Gastrocnemius medialis (tissue), 4 donors: ENCODE data around the gene MARF1. TPM values are rescaled to one million over a fixed set of nuclear protein-coding genes. Genes with fewer than 3 reads are reported as not detected.
"Not testable (repeated sequence)": the region's sequence is repeated elsewhere in the genome, so short reads cannot be mapped to it uniquely, and the experiment has no call there.

Source experiments
- ATAC-seq, 2 donors: fragments of 150-250 bp; one replicate each; pipeline ENCODE4 v1.9.1; 2016
- DNase-seq, 2 donors: peaks; one replicate each; pipeline ENCODE4 v3.0.0-alpha.2; 2019
- H3K27ac ChIP-seq, 4 donors: fragments of 200-600 bp; sonication (generic); 1 replicate in 1 of 4; 2 replicates in 3 of 4; pipeline ENCODE4 v1.5.1; 2016 to 2018; ENCODE audit warnings: mild to moderate bottlenecking in 2 of 4, moderate library complexity in 1 of 4
- H3K27me3 ChIP-seq, 3 donors: fragments of 200-600 bp; sonication (generic) in 2 of 3; 1 replicate in 1 of 3; 2 replicates in 2 of 3; pipeline versions ENCODE4 v1.5.1 to v1.6.0; 2016 to 2019; ENCODE audit warnings: mild to moderate bottlenecking in 1 of 3, moderate library complexity in 1 of 3
- H3K36me3 ChIP-seq, 2 donors: fragments of 200-600 bp; sonication (generic) in 1 of 2; one replicate each; pipeline ENCODE4 v1.5.1; 2017 to 2018
- H3K4me1 ChIP-seq, 2 donors: fragments of 200-600 bp; sonication (generic) in 1 of 2; one replicate each; pipeline ENCODE4 v1.5.1; 2016 to 2017; ENCODE audit warnings: mild to moderate bottlenecking in 2 of 2
- H3K4me3 ChIP-seq, 4 donors: fragments of 200-600 bp; sonication (generic) in 3 of 4; 1 replicate in 1 of 4; 2 replicates in 3 of 4; pipeline ENCODE4 v1.5.1; 2016 to 2019; ENCODE audit warnings: mild to moderate bottlenecking in 2 of 4
- H3K9me3 ChIP-seq, 3 donors: fragments of 200-600 bp; sonication (generic) in 2 of 3; 1 replicate in 1 of 3; 2 replicates in 2 of 3; pipeline ENCODE4 v1.5.1; 2016 to 2019
- CTCF ChIP-seq, 5 experiments: fragments of 450-650 bp in 3 of 5; fragments of 200-600 bp in 2 of 5; sonication (generic) in 2 of 5; IDR thresholded peaks in 4 of 5; conservative IDR thresholded peaks in 1 of 5; 1 replicate in 4 of 5; 2 replicates in 1 of 5; pipeline ENCODE4 v1.5.1; 2016 to 2019; ENCODE audit warnings: antibody characterized with exemption in 5 of 5, mild to moderate bottlenecking in 3 of 5, moderate library complexity in 3 of 5
- POLR2A ChIP-seq, 2 donors: fragments of 450-650 bp; IDR thresholded peaks; one replicate each; pipeline ENCODE4 v1.6.1; 2017; ENCODE audit warnings: antibody characterized with exemption in 2 of 2, mild to moderate bottlenecking in 2 of 2, moderate library complexity in 2 of 2
- in situ Hi-C, 4 donors: fragments of 200-750 bp; cut with MboI; loops; one replicate each; pipeline versions ENCODE4 v1.15.0 to v1.8.0; 2017; ENCODE audit warnings: low sequenced_read_pairs in 4 of 4
- intact Hi-C: fragments of 100-400 bp; cut with DNase I; formaldehyde crosslinking; loops from one replicate; pipeline ENCODE4 v1.15.1; 2023; ENCODE audit warnings: low total_unique reads
- microRNA counts, 2 donors: library from miRNA; unstranded; fragments of <30 nt; microRNA quantifications; one replicate each; lab custom pipeline; 2016
- total RNA-seq, 4 donors: library from RNA; depleted of rRNA; stranded (reverse); fragments of >200 nt; gene quantifications; one replicate each; pipeline versions ENCODE4 v1.1.0 to v1.2.3, GENCODE V29; 2016

Gene MARF1
- total RNA-seq, 4 donors from 2014 or later, result 19.5 to 29.8 (median 26.5) TPM

- ATAC-seq (no peak), DNase-seq (no peak)
- intact Hi-C loops (no loop called here), in situ Hi-C loops (no loop called here)
- Histone ChIP-seq H3K36me3 (no peaks in the 10 kb centered on the region), H3K27me3 (no peaks in the 10 kb centered on the region), H3K27ac (no peak overlapping the region), H3K4me3 (no peak overlapping the region), H3K9me3 (no peaks in the 10 kb centered on the region), H3K4me1 (peaks cover 0 to 8% of the 10 kb centered on the region in 2 donors)
- TF ChIP-seq POLR2A (IDR thresholded peaks at IDR 0.05) (no peak), CTCF (IDR thresholded peaks at IDR 0.05 in 4 of 5, conservative IDR thresholded peaks at IDR 0.05 in 1 of 5) (no peak)
These were observed 95.2 kb downstream of the MARF1 start for GRCh38 chr16:15547768-15548096.

- ATAC-seq, H3K36me3 ChIP-seq, intact Hi-C loops, H3K4me3 ChIP-seq, in situ Hi-C loops, H3K9me3 ChIP-seq, H3K27me3 ChIP-seq, H3K4me1 ChIP-seq, H3K27ac ChIP-seq, DNase-seq: not testable (repeated sequence)
These were observed 95.7 kb downstream of the MARF1 start for GRCh38 chr16:15547072-15547767.

DNA sequence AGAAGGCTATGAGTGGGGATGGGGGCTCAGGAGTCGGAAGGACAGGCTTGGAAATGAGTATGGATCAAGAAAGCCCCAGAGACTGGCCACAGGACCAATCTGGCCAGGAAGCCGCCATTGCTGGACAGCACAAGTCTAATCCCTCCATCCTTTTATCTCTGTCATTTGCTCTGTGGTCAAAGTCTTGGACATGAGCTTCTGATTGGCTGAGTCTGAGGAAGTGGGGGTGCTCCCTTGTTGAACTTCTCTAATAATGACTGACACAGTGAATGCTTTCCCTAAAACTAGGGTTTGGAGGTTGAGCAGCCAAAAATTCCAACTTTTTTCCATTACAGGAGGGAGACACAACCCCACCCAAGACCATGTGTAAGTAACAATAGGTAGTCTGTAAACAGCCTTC lies 97.4 kb downstream of the MARF1 start:
- intact Hi-C loops, result no loop called here
- H3K4me3 ChIP-seq, result no peak overlapping the region
- ATAC-seq, result no peak

GRCh38 chr16:15544405-15544804 lies 98.5 kb downstream of the MARF1 start:
- DNase-seq, result no peak
- TF ChIP-seq CTCF (IDR thresholded peaks at IDR 0.05 in 4 of 5, conservative IDR thresholded peaks at IDR 0.05 in 1 of 5) (no peak), POLR2A (IDR thresholded peaks at IDR 0.05) (no peak)
- intact Hi-C loops (no loop called here), in situ Hi-C loops (no loop called here)
- Histone ChIP-seq H3K27ac (no peak overlapping the region), H3K4me1 (no peaks in the 10 kb centered on the region), H3K36me3 (no peaks in the 10 kb centered on the region), H3K27me3 (no peaks in the 10 kb centered on the region), H3K4me3 (no peak overlapping the region), H3K9me3 (no peaks in the 10 kb centered on the region)
- no peak for ATAC-seq

More for the DNA sequence above, 97.4 kb downstream of the MARF1 start:
- H3K27ac ChIP-seq, result no peak overlapping the region
- DNase-seq, result no peak
- H3K9me3 ChIP-seq, result no peaks in the 10 kb centered on the region
- in situ Hi-C loops, result no loop called here
- no peaks in the 10 kb centered on the region for H3K36me3 ChIP-seq
- peaks cover 0 to 2% of the 10 kb centered on the region in 2 donors for H3K4me1 ChIP-seq
- TF ChIP-seq CTCF (IDR thresholded peaks at IDR 0.05 in 4 of 5, conservative IDR thresholded peaks at IDR 0.05 in 1 of 5) (no peak), POLR2A (IDR thresholded peaks at IDR 0.05) (no peak)
- no peaks in the 10 kb centered on the region for H3K27me3 ChIP-seq

MicroRNAs within 50 kb of the gene (microRNA counts, 767-probe panel; counts per million panel counts)
- 356 to 448 counts per million in 2 donors for microRNA hsa-miR-484 (lab: Ali Mortazavi, UCI)

Other genes with a start within 250 kb of the MARF1 start
- gene MPV17L, start 247.4 kb downstream of the MARF1 start, total RNA-seq, result 10 to 100 TPM; 12.8 to 27.3 (median 19.3) TPM
- 100 to 1,000 TPM; 112 to 392 (median 237) TPM for gene BMERB1, start 208.6 kb downstream of the MARF1 start, total RNA-seq
- gene NDE1, start 7.1 kb upstream of the MARF1 start, total RNA-seq, result 10 to 100 TPM in 2 of 4 donors, 1 to 10 TPM in 2; 4.0 to 26.2 (median 11.9) TPM
- gene MYH11, start 213.9 kb upstream of the MARF1 start, total RNA-seq, result 10 to 100 TPM in 3 of 4 donors, 1 to 10 TPM in 1; 5.6 to 57.7 (median 20.4) TPM
- 10 to 100 TPM; 42.2 to 87.8 (median 76.1) TPM for gene CEP20, start 245.4 kb upstream of the MARF1 start, total RNA-seq